GM21515 (cell line): ENCODE measurements around the gene LAMC3.

ENCODE experiments used
- ATAC-seq: cut with Tn5 transposase; IDR thresholded peaks from one replicate; pipeline ENCODE4 v1.9.1; 2021; ENCODE audit not compliant: unreplicated experiment

LAMC3 gene

DNA sequence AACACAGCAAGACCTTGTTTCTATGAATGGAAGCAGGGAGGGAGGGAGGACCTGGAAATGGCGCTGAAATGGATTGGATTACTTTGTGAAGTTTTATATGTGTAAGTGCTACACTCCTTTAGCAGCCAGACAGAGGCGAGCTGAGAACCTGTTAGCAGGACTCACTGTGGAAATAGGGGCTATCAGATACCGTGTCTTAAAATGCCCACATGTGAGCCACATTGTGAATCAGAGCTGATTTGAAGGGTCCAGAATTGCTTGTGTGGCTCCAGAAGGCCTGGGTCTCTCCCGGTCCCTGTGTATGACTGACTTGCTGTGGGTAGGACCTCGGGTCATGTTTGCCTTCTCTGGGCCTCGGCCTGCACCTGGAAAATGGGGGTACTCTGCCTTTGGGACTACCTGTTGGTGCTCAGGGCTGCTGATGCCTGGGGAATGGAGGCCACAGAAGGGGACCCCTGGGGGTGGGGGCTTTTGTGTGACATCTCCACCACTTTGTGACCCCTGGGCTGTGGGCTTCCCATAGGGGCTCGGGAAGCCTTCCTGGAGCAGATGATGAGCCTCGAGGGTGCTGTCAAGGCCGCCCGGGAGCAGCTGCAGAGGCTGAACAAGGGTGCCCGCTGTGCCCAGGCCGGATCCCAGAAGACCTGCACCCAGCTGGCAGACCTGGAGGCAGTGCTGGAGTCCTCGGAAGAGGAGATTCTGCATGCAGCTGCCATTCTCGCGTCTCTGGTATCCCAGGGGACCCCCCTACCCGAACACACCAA, 63.3 kb downstream of the LAMC3 start:
- ATAC-seq: no peak

DNA sequence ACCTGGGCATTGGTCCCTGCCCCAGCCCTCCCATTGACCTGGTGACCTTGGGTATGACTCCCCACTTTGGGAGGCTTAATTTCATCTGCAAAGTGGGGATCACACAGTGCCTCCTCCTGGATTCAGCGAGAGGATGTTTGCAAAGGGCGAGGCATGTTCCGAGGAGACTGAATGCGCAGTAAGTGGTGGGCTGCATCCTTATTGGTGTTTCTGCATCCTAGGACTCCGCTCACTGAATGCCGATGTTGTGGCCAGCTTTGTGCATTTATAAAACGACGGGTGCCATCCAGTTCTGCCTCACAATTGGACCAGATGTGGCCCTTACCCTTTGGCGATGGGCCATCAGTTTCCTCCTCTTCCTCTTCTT, 63.9 kb downstream of the LAMC3 start:
- no peak for ATAC-seq

- no peak for ATAC-seq
These were observed 67.6 kb downstream of the LAMC3 start for GRCh38 chr9:131076347-131077195.

DNA sequence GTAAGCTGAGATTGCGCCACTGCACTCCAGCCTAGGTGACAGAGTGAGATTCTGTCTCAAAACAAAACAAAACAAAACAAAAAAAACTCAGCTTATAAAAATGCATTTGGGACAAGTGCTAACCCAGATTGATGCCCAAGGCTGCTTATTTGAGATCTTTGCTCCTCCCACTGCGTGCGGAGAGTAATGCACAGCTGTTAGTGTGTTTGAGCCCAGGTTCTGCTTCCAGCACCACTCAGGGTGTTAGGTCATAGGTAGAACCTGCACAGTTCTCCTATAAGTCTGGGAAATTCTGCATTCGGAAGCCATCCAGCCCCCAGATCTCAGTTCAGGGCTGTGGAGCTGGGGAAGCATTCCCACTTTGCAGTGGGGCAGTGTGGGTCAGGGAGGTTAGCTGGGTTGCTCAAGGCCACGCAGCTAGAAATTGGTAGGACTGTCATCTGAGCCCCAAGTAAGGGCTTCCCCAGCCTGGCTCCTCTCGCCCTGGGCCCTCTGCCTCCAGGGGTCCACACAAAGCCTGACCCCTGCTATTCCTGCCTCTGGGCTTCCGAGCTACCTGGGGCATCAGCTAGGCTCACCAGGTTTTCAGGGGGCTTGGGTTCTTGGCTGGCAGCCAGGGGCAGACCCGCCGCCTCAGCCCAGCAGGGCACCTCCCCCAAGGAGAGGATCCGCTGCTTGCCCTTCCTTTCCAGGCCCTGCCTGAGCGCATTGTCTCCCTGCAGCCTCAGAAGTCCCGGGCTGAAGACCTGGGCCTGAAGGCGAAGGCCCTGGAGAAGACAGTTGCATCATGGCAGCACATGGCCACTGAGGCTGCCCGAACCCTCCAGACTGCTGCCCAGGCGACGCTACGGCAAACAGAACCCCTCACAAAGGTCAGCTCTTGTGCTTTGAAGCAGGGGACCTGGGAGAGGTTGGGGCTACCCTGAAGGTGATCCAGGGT, 69.7 kb downstream of the LAMC3 start:
- ATAC-seq: no peak

- no peak for ATAC-seq
These were observed 71.6 kb downstream of the LAMC3 start for GRCh38 chr9:131080589-131080988.

DNA sequence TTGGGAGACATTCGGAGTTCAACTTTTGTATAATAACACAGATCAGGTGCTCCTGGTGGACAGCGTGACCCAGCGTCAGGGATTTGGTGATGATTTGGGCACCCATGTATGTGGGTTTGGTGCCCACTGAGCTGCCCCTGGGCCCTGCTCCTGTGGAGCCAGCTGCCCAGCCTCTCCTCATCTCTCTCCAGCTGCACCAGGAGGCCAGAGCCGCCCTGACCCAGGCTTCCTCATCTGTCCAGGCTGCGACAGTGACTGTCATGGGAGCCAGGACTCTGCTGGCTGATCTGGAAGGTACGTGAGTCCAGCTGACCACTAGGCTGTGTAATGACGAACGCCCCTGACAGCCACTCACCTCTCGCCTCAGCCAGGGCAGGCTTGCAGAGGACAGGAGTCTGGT, 72.9 kb downstream of the LAMC3 start:
- no peak for ATAC-seq

GRCh38 chr9:131082774-131083512, 74.0 kb downstream of the LAMC3 start:
- ATAC-seq: no peak

- ATAC-seq: no peak
These were observed 75.8 kb downstream of the LAMC3 start for GRCh38 chr9:131084661-131085369.

DNA sequence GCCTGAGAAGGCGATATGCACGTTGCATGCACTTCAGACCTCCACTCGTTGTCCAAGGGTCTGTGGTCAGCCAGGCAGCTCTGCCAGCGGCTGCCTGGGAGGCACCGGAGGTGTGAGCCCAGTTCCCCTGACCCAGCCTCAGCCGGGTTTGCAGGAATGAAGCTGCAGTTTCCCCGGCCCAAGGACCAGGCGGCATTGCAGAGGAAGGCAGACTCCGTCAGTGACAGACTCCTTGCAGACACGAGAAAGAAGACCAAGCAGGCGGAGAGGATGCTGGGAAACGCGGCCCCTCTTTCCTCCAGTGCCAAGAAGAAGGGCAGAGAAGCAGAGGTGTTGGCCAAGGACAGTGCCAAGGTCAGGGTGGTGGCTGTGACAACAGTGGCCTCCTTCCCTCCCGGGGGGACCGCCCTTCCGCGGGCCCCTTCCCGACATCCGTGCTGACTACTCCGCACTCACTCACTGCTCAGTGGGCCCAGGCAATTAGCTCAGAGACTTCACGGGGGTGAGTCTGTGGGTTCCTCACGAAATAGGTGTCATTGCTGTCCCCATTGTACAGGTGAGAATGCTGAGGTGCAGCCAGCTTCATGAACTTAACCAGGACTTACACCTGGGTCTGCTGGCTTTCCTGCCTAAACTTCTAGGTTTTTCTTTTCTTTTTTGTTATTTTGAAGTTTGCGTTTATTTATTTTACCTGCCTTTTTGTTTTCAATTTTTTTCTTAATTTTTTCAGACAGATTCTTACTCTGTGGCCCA, 76.6 kb downstream of the LAMC3 start:
- no peak for ATAC-seq

DNA sequence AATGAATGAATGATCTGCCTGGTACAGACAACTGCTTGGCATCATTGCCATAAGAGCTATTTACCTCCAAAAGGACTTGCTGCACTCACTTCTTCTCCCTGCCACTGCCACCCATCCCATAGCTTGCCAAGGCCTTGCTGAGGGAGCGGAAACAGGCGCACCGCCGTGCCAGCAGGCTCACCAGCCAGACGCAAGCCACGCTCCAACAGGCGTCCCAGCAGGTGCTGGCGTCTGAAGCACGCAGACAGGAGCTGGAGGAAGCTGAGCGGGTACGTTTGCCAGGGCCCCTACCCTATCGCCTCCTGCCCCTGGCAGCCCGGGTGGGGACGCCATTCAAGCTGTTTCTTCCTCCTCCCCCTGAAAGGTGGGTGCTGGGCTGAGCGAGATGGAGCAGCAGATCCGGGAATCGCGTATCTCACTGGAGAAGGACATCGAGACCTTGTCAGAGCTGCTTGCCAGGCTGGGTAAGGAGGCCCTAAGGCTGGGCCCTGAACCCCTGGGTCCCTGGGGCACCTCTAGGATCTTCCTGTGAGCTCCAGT, 78.5 kb downstream of the LAMC3 start:
- ATAC-seq: no peak

DNA sequence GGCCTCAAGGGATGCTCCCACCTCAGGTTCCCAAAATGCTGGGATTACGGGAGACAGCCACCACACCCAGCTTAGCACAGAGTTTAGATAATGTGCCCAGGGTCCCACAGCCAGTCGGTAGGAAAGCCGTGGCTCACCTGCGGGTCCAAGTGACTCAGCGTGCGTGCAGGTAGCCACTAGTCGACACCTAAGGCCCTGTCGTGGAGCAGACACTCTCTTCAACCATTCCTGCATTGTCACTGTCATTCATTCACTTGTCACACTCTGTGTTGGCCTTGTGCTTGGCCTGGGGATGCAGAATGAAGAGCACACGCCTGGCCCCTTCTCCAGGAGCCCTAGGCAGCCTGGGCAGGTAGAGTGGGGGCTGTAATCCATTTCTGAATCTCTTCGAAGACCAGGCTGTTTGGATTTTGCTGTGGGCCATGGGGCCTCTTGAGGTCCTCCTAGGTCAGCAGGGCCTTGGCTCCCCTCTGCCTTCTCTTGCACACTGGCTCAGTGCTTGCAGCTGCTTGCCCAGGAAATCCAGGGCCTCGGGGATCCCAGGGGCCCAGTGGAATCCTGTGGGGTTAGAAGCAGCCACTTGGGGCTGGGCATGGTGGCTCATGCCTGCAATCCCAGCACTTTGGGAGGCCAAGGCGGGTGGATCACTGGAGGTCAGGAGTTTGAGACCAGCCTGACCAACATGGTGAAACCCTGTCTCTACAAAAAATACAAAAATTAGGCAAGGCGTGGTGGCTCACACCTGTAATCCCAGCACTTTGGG, 81.2 kb downstream of the LAMC3 start:
- ATAC-seq: no peak

DNA sequence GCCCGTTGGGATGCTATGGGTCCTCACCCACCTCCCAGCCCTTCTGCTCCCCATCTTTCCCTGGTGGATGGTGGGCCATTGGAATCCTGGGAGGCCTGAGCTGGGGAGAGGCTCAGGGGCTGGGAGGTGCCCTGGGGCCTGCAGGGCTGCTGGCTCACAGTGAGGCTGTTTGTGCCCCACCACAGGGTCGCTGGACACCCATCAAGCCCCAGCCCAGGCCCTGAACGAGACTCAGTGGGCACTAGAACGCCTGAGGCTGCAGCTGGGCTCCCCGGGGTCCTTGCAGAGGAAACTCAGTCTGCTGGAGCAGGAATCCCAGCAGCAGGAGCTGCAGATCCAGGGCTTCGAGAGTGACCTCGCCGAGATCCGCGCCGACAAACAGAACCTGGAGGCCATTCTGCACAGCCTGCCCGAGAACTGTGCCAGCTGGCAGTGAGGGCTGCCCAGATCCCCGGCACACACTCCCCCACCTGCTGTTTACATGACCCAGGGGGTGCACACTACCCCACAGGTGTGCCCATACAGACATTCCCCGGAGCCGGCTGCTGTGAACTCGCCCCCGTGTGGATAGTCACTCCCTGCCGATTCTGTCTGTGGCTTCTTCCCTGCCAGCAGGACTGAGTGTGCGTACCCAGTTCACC, 82.5 kb downstream of the LAMC3 start:
- ATAC-seq: no peak

GRCh38 chr9:131092030-131092429, 83.1 kb downstream of the LAMC3 start:
- ATAC-seq: no peak

GRCh38 chr9:131092548-131093440, 83.8 kb downstream of the LAMC3 start:
- no peak for ATAC-seq

GRCh38 chr9:131094015-131094414, 85.0 kb downstream of the LAMC3 start:
- no peak for ATAC-seq

DNA sequence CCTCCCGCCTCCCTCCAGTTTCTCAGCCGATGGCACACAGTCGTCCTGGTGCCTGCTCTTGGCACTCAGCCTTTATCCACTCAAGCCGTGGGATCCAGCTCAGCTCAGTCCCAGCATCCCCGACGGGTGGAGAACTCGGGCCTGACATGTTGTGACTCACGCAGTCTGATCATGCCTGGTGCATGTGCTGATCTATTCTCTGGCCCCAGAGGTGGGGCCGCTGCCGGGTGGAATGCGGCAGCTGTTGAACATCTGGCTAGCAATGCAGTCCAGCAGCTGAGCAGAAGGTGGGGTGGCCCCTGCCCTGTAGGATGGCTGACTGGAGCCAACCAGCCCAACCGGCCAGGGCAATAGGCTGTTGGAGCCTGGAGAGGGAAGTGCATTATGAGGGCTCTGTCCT, 85.6 kb downstream of the LAMC3 start:
- ATAC-seq: no peak
